Peyer's patch (tissue), 4 donors: ENCODE data around the gene ERGIC3. TPM values are rescaled to one million over a fixed set of nuclear protein-coding genes. Genes with fewer than 3 reads are reported as not detected.

Experiments used
- DNase-seq, 3 donors: peaks; one replicate each; pipeline ENCODE4 v3.0.0-alpha.2; 2017 to 2019
- H3K27ac ChIP-seq, 4 donors: fragments of 200-600 bp; sonication (generic); one replicate each; pipeline ENCODE4 v1.5.1; 2016 to 2019
- H3K27me3 ChIP-seq, 2 donors: fragments of 200-600 bp; sonication (generic); one replicate each; pipeline ENCODE4 v1.5.1; 2019
- H3K36me3 ChIP-seq, 3 donors: fragments of 200-600 bp; sonication (generic); one replicate each; pipeline ENCODE4 v1.5.1; 2016 to 2019
- H3K4me1 ChIP-seq, 4 donors: fragments of 200-600 bp; sonication (generic); one replicate each; pipeline ENCODE4 v1.5.1; 2016 to 2019
- H3K4me3 ChIP-seq, 4 donors: fragments of 200-600 bp; sonication (generic); 1 replicate in 3 of 4; 2 replicates in 1 of 4; pipeline ENCODE4 v1.5.1; 2016 to 2019; ENCODE audit warnings: mild to moderate bottlenecking in 1 of 4
- H3K9me3 ChIP-seq, 4 donors: fragments of 200-600 bp; sonication (generic); one replicate each; pipeline ENCODE4 v1.5.1; 2016 to 2019; ENCODE audit warnings: mild to moderate bottlenecking in 1 of 4
- CTCF ChIP-seq, 6 experiments: fragments of 450-650 bp in 4 of 6; fragments of 200-600 bp in 2 of 6; sonication (generic) in 1 of 6; IDR thresholded peaks; one replicate each; pipeline ENCODE4 v1.5.1; 2017 to 2019; ENCODE audit warnings: antibody characterized with exemption in 6 of 6, mild to moderate bottlenecking in 3 of 6, moderate library complexity in 1 of 6
- POLR2A ChIP-seq, 2 donors: fragments of 450-650 bp; IDR thresholded peaks; one replicate each; pipeline ENCODE4 v1.5.1; 2017; ENCODE audit warnings: antibody characterized with exemption in 2 of 2, mild to moderate bottlenecking in 2 of 2, moderate library complexity in 2 of 2
- total RNA-seq, 4 donors: library from RNA; depleted of rRNA; stranded (reverse); fragments of >200 nt; gene quantifications; one replicate each; pipeline ENCODE4 v1.1.0, GENCODE V29; 2016

The ERGIC3 gene
- total RNA-seq, 4 donors from 2014 or later, result 183 to 233 (median 201) TPM

- Histone ChIP-seq H3K4me1 (peaks cover 0 to 8% (median 0%) of the 10 kb centered on the region in 4 donors), H3K4me3 (no peak overlapping the region), H3K27me3 (no peaks in the 10 kb centered on the region), H3K9me3 (no peaks in the 10 kb centered on the region), H3K27ac (peak overlapping the region in 1 of 4 donors; percentile 8), H3K36me3 (peaks cover 0 to 72% (median 0%) of the 10 kb centered on the region in 3 donors)
- TF ChIP-seq CTCF (IDR thresholded peaks at IDR 0.05) (no peak), POLR2A (IDR thresholded peaks at IDR 0.05) (no peak)
- no peak for DNase-seq
These were observed 34.8 kb upstream of the ERGIC3 start for GRCh38 chr20:35506872-35507638.

DNA sequence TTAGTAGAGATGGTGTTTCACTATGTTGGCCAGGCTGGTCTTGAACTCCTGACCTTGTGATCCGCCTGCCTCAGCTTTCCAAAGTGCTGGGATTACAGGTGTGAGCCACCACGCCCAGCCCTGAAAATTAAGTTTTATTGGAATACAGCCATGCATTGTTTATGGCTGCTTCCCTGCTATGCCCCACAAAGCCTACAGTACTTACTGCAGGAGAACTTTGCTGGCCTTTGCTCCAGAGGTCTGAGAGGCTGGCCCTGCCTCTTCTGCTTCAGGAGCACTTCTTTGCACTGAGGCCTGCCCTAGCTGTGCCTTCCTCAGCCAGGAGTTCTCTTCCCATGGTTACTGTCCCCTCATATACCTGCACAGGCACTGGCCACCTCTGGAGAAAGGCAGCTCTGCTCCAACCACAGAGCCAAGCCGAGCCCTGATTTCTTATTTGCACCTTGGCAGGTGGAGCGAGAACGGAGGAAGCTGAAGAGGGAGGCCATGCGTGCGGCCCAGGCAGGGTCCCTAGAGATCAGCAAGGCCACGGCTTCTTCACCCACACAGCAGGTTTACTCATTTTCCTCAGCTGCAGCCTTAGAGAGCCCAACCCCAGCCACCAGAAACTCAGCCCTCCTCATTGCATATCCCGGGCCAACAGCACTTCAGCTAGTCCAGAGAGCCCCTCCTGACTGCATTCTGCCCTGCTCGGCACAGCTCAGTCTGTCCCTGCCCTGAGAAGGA is 33.2 kb upstream of the ERGIC3 start:
- H3K36me3 ChIP-seq, result peaks cover 0 to 57% (median 0%) of the 10 kb centered on the region in 3 donors
- peaks cover 0 to 8% (median 0%) of the 10 kb centered on the region in 4 donors for H3K4me1 ChIP-seq
- H3K27me3 ChIP-seq, result no peaks in the 10 kb centered on the region
- H3K9me3 ChIP-seq, result no peaks in the 10 kb centered on the region
- TF ChIP-seq POLR2A (IDR thresholded peaks at IDR 0.05) (no peak), CTCF (IDR thresholded peaks at IDR 0.05) (no peak)
- peak in 1 of 3 donors; percentile 37 for DNase-seq
- no peak overlapping the region for H3K4me3 ChIP-seq
- no peak overlapping the region for H3K27ac ChIP-seq

DNA sequence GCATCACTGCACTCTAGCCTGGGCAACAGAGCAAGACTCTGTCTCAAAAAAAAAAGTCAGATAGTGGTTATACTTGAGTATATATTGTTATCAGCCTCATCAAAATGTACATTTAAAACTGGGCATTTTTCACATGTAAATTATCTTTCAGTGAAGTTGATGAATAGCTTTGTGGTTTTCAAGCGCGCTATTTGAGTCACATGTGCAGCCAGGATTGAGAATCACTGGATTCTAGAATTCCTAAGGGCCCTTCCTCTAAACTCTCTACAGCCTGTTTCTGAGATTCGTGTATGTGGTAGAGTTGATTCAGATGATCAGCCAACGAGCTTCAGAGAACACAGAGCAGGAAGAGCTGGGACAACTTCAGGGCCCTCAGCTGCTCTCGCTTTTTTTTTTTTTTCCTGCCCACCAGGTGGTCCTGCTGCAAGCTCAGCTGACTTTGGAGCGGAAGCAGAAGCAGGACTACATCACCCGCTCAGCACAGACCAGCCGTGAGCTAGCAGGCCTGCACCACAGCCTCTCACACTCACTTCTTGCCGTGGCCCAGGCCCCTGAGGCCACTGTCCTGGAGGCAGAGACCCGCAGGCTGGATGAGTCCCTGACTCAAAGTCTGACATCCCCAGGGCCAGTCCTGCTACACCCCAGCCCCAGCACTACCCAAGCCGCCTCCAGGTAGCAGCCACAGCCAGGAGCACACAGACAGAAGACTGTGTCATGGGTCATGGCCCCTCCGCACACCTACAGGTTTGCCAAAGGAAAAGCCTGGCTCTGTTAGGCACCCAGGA is 30.7 kb upstream of the ERGIC3 start:
- DNase-seq, result no peak
- Histone ChIP-seq H3K36me3 (peaks cover 0 to 45% (median 0%) of the 10 kb centered on the region in 3 donors), H3K9me3 (no peaks in the 10 kb centered on the region), H3K27ac (no peak overlapping the region), H3K4me3 (no peak overlapping the region), H3K27me3 (no peaks in the 10 kb centered on the region), H3K4me1 (peaks cover 0 to 6% (median 0%) of the 10 kb centered on the region in 4 donors)
- TF ChIP-seq CTCF (IDR thresholded peaks at IDR 0.05), result no peak
- TF ChIP-seq POLR2A (IDR thresholded peaks at IDR 0.05), result no peak

GRCh38 chr20:35511814-35512420 is 30.0 kb upstream of the ERGIC3 start:
- no peak for DNase-seq
- H3K27ac ChIP-seq, result no peak overlapping the region
- TF ChIP-seq CTCF (IDR thresholded peaks at IDR 0.05), result peak in 4 of 6 experiments; percentile 30 to 70 (median 63)
- no peak for TF ChIP-seq POLR2A (IDR thresholded peaks at IDR 0.05)
- no peaks in the 10 kb centered on the region for H3K9me3 ChIP-seq
- no peaks in the 10 kb centered on the region for H3K4me1 ChIP-seq
- no peak overlapping the region for H3K4me3 ChIP-seq
- peaks cover 0 to 45% (median 0%) of the 10 kb centered on the region in 3 donors for H3K36me3 ChIP-seq
- no peaks in the 10 kb centered on the region for H3K27me3 ChIP-seq

GRCh38 chr20:35514371-35514932 is 27.4 kb upstream of the ERGIC3 start:
- H3K36me3 ChIP-seq, result peaks cover 0 to 25% (median 0%) of the 10 kb centered on the region in 3 donors

More at GRCh38 chr20:35514371-35514932, 27.4 kb upstream of the ERGIC3 start:
- H3K27ac ChIP-seq, result no peak overlapping the region
- no peaks in the 10 kb centered on the region for H3K27me3 ChIP-seq
- DNase-seq, result no peak
- H3K9me3 ChIP-seq, result no peaks in the 10 kb centered on the region
- no peak overlapping the region for H3K4me3 ChIP-seq
- TF ChIP-seq POLR2A (IDR thresholded peaks at IDR 0.05) (no peak), CTCF (IDR thresholded peaks at IDR 0.05) (no peak)
- H3K4me1 ChIP-seq, result no peaks in the 10 kb centered on the region
